GM08714 (cell line): ENCODE results near the gene DYRK1A.
"Not testable (repeated sequence)": the region's sequence is repeated elsewhere in the genome, so short reads cannot be mapped to it uniquely, and the experiment has no call there.

Source experiments
- H3K4me3 ChIP-seq: fragments of 200-500 bp; sonication (Bioruptor generic); 2 replicates; pipeline ENCODE4 v1.5.1; 2014; ENCODE audit warnings: mild to moderate bottlenecking, low read length, inconsistent platforms
- ZNF274 ChIP-seq: IDR thresholded peaks from 2 replicates; pipeline ENCODE4 v1.6.1; 2012; ENCODE audit warnings: mild to moderate bottlenecking, low read depth, low read length

Gene DYRK1A

DNA sequence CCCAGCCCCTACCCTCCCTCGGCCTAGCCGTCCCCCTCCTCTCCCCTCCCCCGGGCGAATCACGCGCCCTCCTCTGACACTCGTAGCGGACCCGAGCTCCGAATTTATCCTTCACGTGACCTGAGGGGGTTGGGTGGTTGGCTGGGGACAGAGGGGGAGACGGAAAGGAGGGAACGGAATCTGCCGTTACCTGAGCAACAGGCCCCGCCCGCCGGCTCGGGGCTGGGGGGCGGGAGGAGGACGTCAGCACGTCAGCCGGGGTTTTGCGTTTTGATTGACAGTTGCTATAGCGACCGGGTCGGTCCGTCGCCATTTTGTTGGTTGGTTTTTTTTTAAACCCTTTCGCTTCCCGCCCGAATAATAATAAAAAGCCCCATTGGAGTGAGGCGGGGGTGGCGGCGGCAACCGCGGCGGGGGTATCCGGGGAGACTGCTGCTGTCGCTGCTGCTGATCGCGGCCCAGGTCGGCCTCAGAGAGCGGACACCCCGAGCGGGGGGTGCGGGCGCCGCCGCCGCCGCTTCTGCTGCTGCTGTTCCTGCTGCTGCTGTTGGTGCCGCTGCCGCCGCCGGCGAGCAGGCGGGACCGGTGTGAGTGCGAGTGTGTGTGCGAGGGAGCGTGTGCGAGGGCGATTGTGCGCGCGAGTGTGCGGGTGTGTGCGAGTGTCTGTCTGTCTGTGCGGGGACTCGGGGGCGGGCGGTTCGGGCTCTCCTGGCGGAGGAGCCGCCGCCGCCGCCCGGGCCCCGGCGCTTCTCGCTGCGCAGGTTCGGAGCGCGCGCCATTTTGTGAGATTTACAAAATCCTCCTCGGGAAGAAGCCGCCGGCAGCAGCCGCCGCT lies at the start of gene DYRK1A:
TSS of gene DYRK1A (plus strand) at position 292 of the 835 bp plus-strand sequence. CDS start 53,602 bp downstream, outside the sequence.
- peak within 1 kb of the TSS; percentile 100 for H3K4me3 ChIP-seq
- TF ChIP-seq ZNF274, result no peak

DNA sequence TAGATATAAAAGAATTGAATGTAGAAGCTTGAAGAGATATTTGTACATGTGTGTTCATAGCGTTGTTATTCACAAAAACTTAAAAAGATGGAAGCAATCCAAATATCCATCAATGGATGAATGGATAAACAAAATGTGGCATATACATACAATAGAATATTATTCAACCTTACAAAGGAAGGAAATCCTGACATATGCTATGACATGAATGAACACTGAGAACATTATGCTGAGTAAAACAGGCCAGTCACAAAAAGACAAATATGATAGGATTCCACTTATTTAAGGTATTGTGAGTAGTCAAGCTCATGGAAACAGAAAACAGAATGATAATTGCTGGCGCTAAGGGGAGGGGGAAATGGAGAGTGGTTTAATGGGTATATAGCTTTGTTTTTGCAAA lies 47.0 kb upstream of the DYRK1A start:
- no peak overlapping the region for H3K4me3 ChIP-seq
- TF ChIP-seq ZNF274, result no peak

GRCh38 chr21:37322084-37322483 lies 44.5 kb upstream of the DYRK1A start:
- H3K4me3 ChIP-seq, result no peak overlapping the region
- TF ChIP-seq ZNF274, result no peak

- TF ChIP-seq ZNF274, result no peak
- H3K4me3 ChIP-seq, result no peak overlapping the region
Measured at GRCh38 chr21:37324558-37324957, 42.0 kb upstream of the DYRK1A start.

- H3K4me3 ChIP-seq, result not testable (repeated sequence)
Measured at GRCh38 chr21:37328147-37328546, 38.4 kb upstream of the DYRK1A start.

DNA sequence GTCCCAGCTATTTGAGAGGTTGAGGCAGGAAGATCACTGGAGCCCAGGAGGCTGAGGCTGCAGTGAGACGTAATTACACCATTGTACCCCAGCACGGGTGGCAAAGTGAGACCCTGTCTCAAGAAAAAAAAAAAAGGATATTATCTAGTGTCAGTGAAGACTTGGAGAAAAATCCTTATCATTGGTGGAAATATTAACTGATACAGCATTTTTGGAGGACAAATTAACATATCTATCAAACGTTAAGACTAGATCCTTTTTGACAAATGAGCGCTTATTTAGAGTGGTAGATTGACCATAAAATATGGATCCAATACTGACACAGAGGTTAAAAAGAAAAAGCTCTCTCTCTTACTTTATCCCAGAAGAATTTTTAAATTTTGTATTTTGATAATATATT lies 35.2 kb upstream of the DYRK1A start:
- TF ChIP-seq ZNF274, result no peak
- no peak overlapping the region for H3K4me3 ChIP-seq

- no peak for TF ChIP-seq ZNF274
- no peak overlapping the region for H3K4me3 ChIP-seq
Measured at GRCh38 chr21:37335053-37335452, 31.5 kb upstream of the DYRK1A start.

GRCh38 chr21:37337179-37337578 lies 29.4 kb upstream of the DYRK1A start:
- no peak for TF ChIP-seq ZNF274
- no peak overlapping the region for H3K4me3 ChIP-seq

DNA sequence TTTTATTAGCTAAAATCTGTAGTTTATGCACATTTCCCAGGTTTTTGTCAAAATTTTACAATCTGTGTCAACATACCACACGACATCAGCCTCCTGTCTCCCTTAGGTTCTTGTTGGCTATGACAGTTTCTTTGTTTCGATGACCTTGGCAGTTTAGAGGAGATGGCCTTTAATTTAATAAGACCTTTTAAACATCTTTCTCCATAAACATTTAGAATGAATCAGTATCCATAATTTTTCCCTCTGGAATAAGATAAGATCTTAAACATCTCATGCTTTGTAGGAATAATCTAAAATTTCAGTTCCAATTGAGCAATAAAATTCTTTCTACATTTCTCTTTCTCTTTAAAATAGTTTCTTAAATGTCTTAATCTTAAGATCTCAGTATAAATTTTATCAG lies 28.7 kb upstream of the DYRK1A start:
- no peak overlapping the region for H3K4me3 ChIP-seq
- TF ChIP-seq ZNF274, result no peak

DNA sequence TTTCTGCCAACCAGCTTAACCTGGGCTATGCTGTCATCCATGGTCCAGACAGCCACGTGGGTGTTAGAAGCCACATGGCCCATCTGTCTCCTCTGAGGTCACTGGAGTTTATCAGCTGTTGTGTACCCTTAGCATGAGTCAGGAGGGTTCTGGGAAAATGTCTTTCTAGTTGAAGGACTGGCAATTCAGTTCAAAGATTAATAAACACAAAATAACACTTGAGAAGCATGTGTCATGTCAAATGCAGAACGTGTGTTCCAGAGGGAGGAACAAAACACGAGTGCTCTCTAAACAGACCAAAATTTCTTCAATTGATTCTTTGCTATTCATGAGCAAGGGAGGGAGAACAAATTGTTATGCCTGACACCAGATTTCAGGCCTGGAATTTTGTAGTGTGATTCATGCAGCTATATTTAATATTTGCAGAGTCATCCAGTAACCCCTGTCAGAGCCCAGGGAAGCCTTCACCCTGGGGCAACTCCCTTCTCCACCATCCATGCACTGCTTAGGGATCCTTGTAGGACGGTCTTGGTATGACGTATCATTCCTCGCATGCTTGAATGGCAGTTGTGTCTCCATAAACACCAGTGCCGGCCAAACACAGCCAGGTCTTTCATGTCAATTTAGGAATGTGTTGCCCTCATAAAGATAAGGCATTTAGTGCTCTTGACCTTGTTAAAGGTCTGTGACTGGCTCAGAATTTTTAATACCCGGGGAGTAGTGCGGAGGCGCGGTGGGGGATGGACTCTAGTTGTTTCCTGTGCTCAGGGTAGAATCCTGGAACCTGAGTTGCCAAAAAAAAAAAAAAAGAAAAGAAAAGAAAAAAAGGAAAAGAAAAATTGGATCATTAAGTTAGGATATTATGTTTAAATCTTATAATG lies 27.7 kb upstream of the DYRK1A start:
- no peak overlapping the region for H3K4me3 ChIP-seq
- TF ChIP-seq ZNF274, result no peak

GRCh38 chr21:37339552-37339939 lies 27.0 kb upstream of the DYRK1A start:
- no peak for TF ChIP-seq ZNF274
- no peak overlapping the region for H3K4me3 ChIP-seq

DNA sequence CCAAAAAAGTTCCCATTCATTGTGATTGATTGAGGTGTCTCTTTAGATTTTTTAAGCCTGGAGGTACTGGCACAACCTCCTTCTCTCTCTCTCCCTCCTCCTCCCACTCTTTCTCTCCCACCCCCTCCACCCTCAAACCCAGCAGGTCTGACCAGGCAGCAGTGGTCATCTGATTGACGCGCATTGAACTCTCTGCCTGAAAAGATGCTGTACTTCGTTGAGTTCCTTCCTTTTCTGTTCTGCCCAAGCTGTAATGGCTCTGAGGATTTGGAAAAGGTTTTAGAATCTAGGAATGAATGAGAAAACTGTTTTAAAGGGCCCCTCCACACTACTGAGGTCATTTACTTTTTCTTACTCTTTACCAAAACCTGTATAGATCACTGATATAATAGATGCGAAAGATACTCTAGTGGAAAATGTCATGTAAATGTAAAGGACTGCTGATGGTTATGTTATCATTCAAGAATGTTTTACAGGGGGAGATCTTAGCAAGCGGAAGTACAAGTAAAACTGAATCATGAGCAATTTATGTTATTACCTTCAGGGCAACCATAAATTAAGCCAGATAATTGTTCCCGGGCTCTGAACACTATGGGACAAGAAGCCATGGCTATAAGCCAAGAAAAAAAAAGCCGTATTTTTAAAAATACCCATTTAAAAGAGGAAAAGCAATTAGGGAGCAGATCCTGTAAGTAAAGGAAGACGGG lies 25.2 kb upstream of the DYRK1A start:
- no peak overlapping the region for H3K4me3 ChIP-seq
- TF ChIP-seq ZNF274, result no peak

DNA sequence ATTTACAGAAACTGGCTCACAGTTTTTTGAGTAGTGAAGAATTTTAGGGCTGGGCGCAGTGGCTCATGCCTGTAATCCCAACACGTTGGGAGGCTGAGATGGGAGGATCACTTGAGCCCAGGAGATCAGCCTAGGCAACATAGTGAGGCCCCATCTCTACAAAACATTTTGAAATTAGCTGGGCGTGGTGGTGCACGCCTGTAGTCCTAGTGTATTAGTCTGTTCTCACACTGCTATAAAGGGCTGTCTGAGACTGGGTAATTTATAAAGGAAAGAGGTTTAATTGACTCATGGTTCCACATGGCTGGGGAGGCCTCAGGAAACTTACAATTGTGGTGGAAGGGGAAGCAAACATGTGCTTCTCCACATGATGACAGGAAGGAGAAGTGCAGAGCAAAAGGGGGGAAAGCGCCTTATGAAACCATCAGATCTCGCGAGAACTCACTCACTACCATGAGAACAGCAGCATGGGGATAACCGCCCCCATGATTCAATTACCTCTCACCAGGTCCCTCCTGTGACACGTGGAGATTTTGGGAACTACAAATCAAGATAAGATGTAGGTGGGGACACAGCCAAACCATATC lies 24.4 kb upstream of the DYRK1A start:
- H3K4me3 ChIP-seq, result no peak overlapping the region
- no peak for TF ChIP-seq ZNF274

DNA sequence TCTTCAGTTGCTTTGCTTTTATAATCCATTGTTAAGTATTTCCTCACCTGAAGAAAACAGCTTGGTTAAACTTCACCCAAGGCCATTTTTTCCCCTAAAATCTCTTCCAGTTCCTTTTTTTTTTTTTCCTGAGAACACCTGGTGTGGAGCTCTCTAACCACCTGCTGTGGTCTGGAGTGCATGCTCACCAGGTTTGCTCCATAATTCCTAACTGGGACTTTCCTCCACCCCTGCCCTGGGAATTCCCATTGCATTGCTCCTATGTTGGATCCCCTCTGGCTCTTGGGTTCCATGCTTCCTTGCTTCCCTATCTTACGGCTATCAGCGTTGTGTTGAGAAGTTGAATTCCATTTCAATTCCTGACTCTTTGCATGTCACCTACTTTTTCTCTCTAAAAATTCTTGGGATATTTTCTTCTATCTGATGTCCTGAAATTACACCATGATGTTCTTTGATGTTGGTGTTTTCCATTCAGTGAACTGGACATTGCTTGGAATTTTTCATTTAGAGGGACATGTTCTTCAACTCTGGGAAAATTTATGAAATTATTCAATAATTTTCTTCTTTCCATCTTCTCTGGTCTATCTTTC lies 19.6 kb upstream of the DYRK1A start:
- no peak overlapping the region for H3K4me3 ChIP-seq
- TF ChIP-seq ZNF274, result no peak

- no peak overlapping the region for H3K4me3 ChIP-seq
- TF ChIP-seq ZNF274, result no peak
Measured at GRCh38 chr21:37348664-37349063, 17.9 kb upstream of the DYRK1A start.
